CD4-positive, alpha-beta memory T cell (primary cell): ENCODE measurements around the gene P3H2. TPM values are rescaled to one million over a fixed set of nuclear protein-coding genes. Genes with fewer than 3 reads are reported as not detected.

ENCODE experiments used
- CTCF ChIA-PET: fragments of 350-600 bp; sonication (Branson Sonifier 250); formaldehyde crosslinking; loops from one replicate; lab custom pipeline; 2021; ENCODE audit warnings: inconsistent platforms; ENCODE audit not compliant: partially characterized antibody; lab: Charles Lee
- POLR2A ChIA-PET: fragments of 350-600 bp; sonication (Branson Sonifier 250); formaldehyde crosslinking; loops from one replicate; lab custom pipeline; 2021; ENCODE audit not compliant: partially characterized antibody; lab: Charles Lee
- DNase-seq, 5 donors: peaks; one replicate each; pipeline versions ENCODE4 v3.0.0 to v3.0.0-alpha.2; 2020 to 2022; ENCODE audit warnings: mixed read lengths in 1 of 5
- H3K27ac ChIP-seq: one replicate; pipeline ENCODE4 v1.7.0; 2013; ENCODE audit warnings: low read depth, low read length
- H3K27me3 ChIP-seq: 2 replicates; pipeline ENCODE4 v1.7.0; 2013; ENCODE audit warnings: mild to moderate bottlenecking, low read length, moderate library complexity; ENCODE audit not compliant: insufficient read depth
- H3K36me3 ChIP-seq: 2 replicates; pipeline ENCODE4 v1.7.0; 2013; ENCODE audit warnings: mild to moderate bottlenecking, low read length, moderate library complexity; ENCODE audit not compliant: insufficient read depth
- H3K4me1 ChIP-seq: 2 replicates; pipeline ENCODE4 v1.7.0; 2013; ENCODE audit warnings: mild to moderate bottlenecking, low read length, moderate library complexity; ENCODE audit not compliant: insufficient read depth
- H3K4me3 ChIP-seq, 2 donors: one replicate each; pipeline ENCODE4 v1.7.0; 2013; ENCODE audit warnings: low read length in 2 of 2, mild to moderate bottlenecking in 1 of 2
- H3K9me3 ChIP-seq, 2 donors: one replicate each; pipeline ENCODE4 v1.7.0; 2013; ENCODE audit warnings: low read length in 2 of 2, control low read depth in 1 of 2; ENCODE audit not compliant: control insufficient read depth in 1 of 2
- H3K27ac Mint-ChIP-seq, 7 donors: one replicate each; pipeline ENCODE4 v1.8.0; 2020 to 2021; ENCODE audit warnings: mixed read lengths in 7 of 7, mild to moderate bottlenecking in 6 of 7, inconsistent platforms in 3 of 7, moderate library complexity in 3 of 7
- H3K27me3 Mint-ChIP-seq, 2 donors: one replicate each; pipeline ENCODE4 v1.8.0; 2020 to 2021; ENCODE audit warnings: mixed read lengths in 2 of 2
- H3K36me3 Mint-ChIP-seq, 2 donors: one replicate each; pipeline ENCODE4 v1.8.0; 2020 to 2021; ENCODE audit warnings: mixed read lengths in 2 of 2, inconsistent platforms in 1 of 2, mild to moderate bottlenecking in 1 of 2
- H3K4me1 Mint-ChIP-seq, 4 donors: one replicate each; pipeline ENCODE4 v1.8.0; 2020 to 2021; ENCODE audit warnings: mixed read lengths in 4 of 4, mild to moderate bottlenecking in 1 of 4
- H3K4me3 Mint-ChIP-seq, 8 donors: one replicate each; pipeline ENCODE4 v1.8.0; 2020 to 2021; ENCODE audit warnings: mixed read lengths in 8 of 8, mild to moderate bottlenecking in 7 of 8, moderate library complexity in 6 of 8, inconsistent platforms in 3 of 8
- H3K9me3 Mint-ChIP-seq, 8 donors: one replicate each; pipeline ENCODE4 v1.8.0; 2020 to 2021; ENCODE audit warnings: mixed read lengths in 8 of 8, mild to moderate bottlenecking in 5 of 8, inconsistent platforms in 3 of 8, moderate library complexity in 1 of 8
- intact Hi-C: fragments of 100-400 bp; cut with micrococcal nuclease; formaldehyde crosslinking; loops from one replicate; pipeline ENCODE4 v1.15.1; 2023
- polyA plus RNA-seq, 2 donors: library from polyadenylated mRNA; unstranded; fragments of 300-500 nt; fragmentation: Illumina TruSeq; gene quantifications; one replicate each; pipeline ENCODE4 v1.2.3, GENCODE V29; 2021
- total RNA-seq, 2 experiments: library from RNA; stranded (reverse); gene quantifications; one replicate each; pipeline ENCODE4 v1.2.3, GENCODE V29; 2021

The P3H2 gene
- total and polyA plus RNA-seq, 4 experiments from 2014 or later, result not detected

GRCh38 chr3:189941679-189942078, 179.0 kb downstream of the P3H2 start:
- H3K27ac ChIP-seq, result no peak overlapping the region
- ChIA-PET POLR2A (no interaction called here), CTCF (interaction anchor here (1.3 to 5.8 kb wide), 3 partner anchors 12 to 669 kb away, joined by 3 to 35 read pairs (median 3); no protein-coding TSS in a partner anchor)
- H3K9me3 Mint-ChIP-seq, result peaks cover 0 to 2% (median 0%) of the 10 kb centered on the region in 8 donors
- H3K4me3 ChIP-seq, result no peak overlapping the region
- no peak for DNase-seq
- H3K27me3 ChIP-seq, result no peaks in the 10 kb centered on the region
- H3K36me3 Mint-ChIP-seq, result no peaks in the 10 kb centered on the region
- no peaks in the 10 kb centered on the region for H3K4me1 Mint-ChIP-seq
- intact Hi-C loops, result no loop called here
- H3K27me3 Mint-ChIP-seq, result no peaks in the 10 kb centered on the region
- no peak overlapping the region for H3K4me3 Mint-ChIP-seq
- no peaks in the 10 kb centered on the region for H3K9me3 ChIP-seq
- no peaks in the 10 kb centered on the region for H3K36me3 ChIP-seq
- no peak overlapping the region for H3K27ac Mint-ChIP-seq
- H3K4me1 ChIP-seq, result no peaks in the 10 kb centered on the region

GRCh38 chr3:189941125-189941524, 179.6 kb downstream of the P3H2 start:
- no peak overlapping the region for H3K27ac Mint-ChIP-seq
- peaks cover 0 to 2% (median 0%) of the 10 kb centered on the region in 8 donors for H3K9me3 Mint-ChIP-seq
- no peaks in the 10 kb centered on the region for H3K27me3 ChIP-seq
- CTCF ChIA-PET, result interaction anchor here (1.4 to 5.8 kb wide), 2 partner anchors 12 to 20 kb away, joined by 3 to 35 read pairs; no protein-coding TSS in a partner anchor
- intact Hi-C loops, result no loop called here
- H3K4me3 Mint-ChIP-seq, result no peak overlapping the region
- POLR2A ChIA-PET, result no interaction called here
- H3K36me3 ChIP-seq, result no peaks in the 10 kb centered on the region
- H3K9me3 ChIP-seq, result no peaks in the 10 kb centered on the region
- H3K27me3 Mint-ChIP-seq, result no peaks in the 10 kb centered on the region
- H3K4me1 Mint-ChIP-seq, result no peaks in the 10 kb centered on the region
- no peak overlapping the region for H3K27ac ChIP-seq
- DNase-seq, result no peak
- no peak overlapping the region for H3K4me3 ChIP-seq
- H3K4me1 ChIP-seq, result no peaks in the 10 kb centered on the region
- H3K36me3 Mint-ChIP-seq, result no peaks in the 10 kb centered on the region

GRCh38 chr3:189937302-189938127, 183.2 kb downstream of the P3H2 start:
- no peaks in the 10 kb centered on the region for H3K36me3 Mint-ChIP-seq
- H3K27me3 ChIP-seq, result no peaks in the 10 kb centered on the region
- H3K27ac Mint-ChIP-seq, result no peak overlapping the region
- H3K9me3 ChIP-seq, result no peaks in the 10 kb centered on the region
- no peaks in the 10 kb centered on the region for H3K36me3 ChIP-seq
- intact Hi-C loops, result no loop called here
- H3K4me3 ChIP-seq, result no peak overlapping the region
- POLR2A ChIA-PET, result no interaction called here
- no peak for DNase-seq
- CTCF ChIA-PET, result interaction anchor here (5.8 kb wide), 1 partner anchor 24 kb away, joined by 35 read pairs; no protein-coding TSS in a partner anchor
- H3K27me3 Mint-ChIP-seq, result peaks cover 4% of the 10 kb centered on the region in 2 donors
- H3K4me1 Mint-ChIP-seq, result no peaks in the 10 kb centered on the region
- H3K4me1 ChIP-seq, result no peaks in the 10 kb centered on the region
- no peak overlapping the region for H3K4me3 Mint-ChIP-seq
- H3K27ac ChIP-seq, result no peak overlapping the region
- peaks cover 0 to 3% (median 0%) of the 10 kb centered on the region in 8 donors for H3K9me3 Mint-ChIP-seq

- Histone ChIP-seq H3K27me3 (no peaks in the 10 kb centered on the region), H3K4me1 (no peaks in the 10 kb centered on the region), H3K9me3 (no peaks in the 10 kb centered on the region), H3K27ac (no peak overlapping the region), H3K4me3 (no peak overlapping the region), H3K36me3 (no peaks in the 10 kb centered on the region)
- no peak for DNase-seq
- Mint-ChIP-seq H3K9me3 (peaks cover 0 to 3% (median 0%) of the 10 kb centered on the region in 8 donors), H3K27ac (no peak overlapping the region), H3K36me3 (no peaks in the 10 kb centered on the region), H3K4me3 (no peak overlapping the region), H3K4me1 (no peaks in the 10 kb centered on the region), H3K27me3 (peaks cover 4% of the 10 kb centered on the region in 2 donors)
- intact Hi-C loops, result no loop called here
- CTCF ChIA-PET, result interaction anchor here (1.8 kb wide), 1 partner anchor 12 kb away, joined by 5 read pairs; no protein-coding TSS in a partner anchor
- POLR2A ChIA-PET, result interaction anchor here (0.7 kb wide), 1 partner anchor 192 kb away, joined by 3 read pairs; no protein-coding TSS in a partner anchor
Observed at GRCh38 chr3:189936201-189936945, 184.3 kb downstream of the P3H2 start.

GRCh38 chr3:189927975-189928895, 192.5 kb downstream of the P3H2 start:
- no peak overlapping the region for H3K27ac Mint-ChIP-seq
- ChIA-PET POLR2A (no interaction called here), CTCF (no interaction called here)
- no peaks in the 10 kb centered on the region for H3K36me3 Mint-ChIP-seq
- Histone ChIP-seq H3K27me3 (no peaks in the 10 kb centered on the region), H3K9me3 (no peaks in the 10 kb centered on the region), H3K4me3 (no peak overlapping the region), H3K4me1 (no peaks in the 10 kb centered on the region), H3K36me3 (no peaks in the 10 kb centered on the region), H3K27ac (no peak overlapping the region)
- no peak for DNase-seq
- intact Hi-C loops, result no loop called here
- H3K4me3 Mint-ChIP-seq, result no peak overlapping the region
- peaks cover 0 to 2% of the 10 kb centered on the region in 2 donors for H3K27me3 Mint-ChIP-seq
- H3K9me3 Mint-ChIP-seq, result peaks cover 0 to 2% (median 0%) of the 10 kb centered on the region in 8 donors
- no peaks in the 10 kb centered on the region for H3K4me1 Mint-ChIP-seq

- CTCF ChIA-PET, result no interaction called here
- H3K9me3 Mint-ChIP-seq, result peaks cover 0 to 4% (median 0%) of the 10 kb centered on the region in 8 donors
- no peak overlapping the region for H3K27ac Mint-ChIP-seq
- no peak for DNase-seq
- H3K4me1 ChIP-seq, result no peaks in the 10 kb centered on the region
- H3K4me3 ChIP-seq, result no peak overlapping the region
- no peak overlapping the region for H3K27ac ChIP-seq
- H3K36me3 Mint-ChIP-seq, result no peaks in the 10 kb centered on the region
- peaks cover 0 to 1% of the 10 kb centered on the region in 2 donors for H3K27me3 Mint-ChIP-seq
- no peak overlapping the region for H3K4me3 Mint-ChIP-seq
- H3K27me3 ChIP-seq, result no peaks in the 10 kb centered on the region
- POLR2A ChIA-PET, result no interaction called here
- H3K4me1 Mint-ChIP-seq, result no peaks in the 10 kb centered on the region
- no peaks in the 10 kb centered on the region for H3K9me3 ChIP-seq
- H3K36me3 ChIP-seq, result no peaks in the 10 kb centered on the region
- intact Hi-C loops, result no loop called here
Observed at GRCh38 chr3:189921770-189922169, 198.9 kb downstream of the P3H2 start.
